H1 (cell line): ENCODE results near the gene ZNF771. TPM values are rescaled to one million over a fixed set of nuclear protein-coding genes. Genes with fewer than 3 reads are reported as not detected.

ENCODE experiments used
- CTCF ChIA-PET: fragments of 300-600 bp; sonication (Branson Sonifier 250); formaldehyde crosslinking; loops from one replicate; lab custom pipeline; 2021; ENCODE audit not compliant: partially characterized antibody; lab: Charles Lee
- POLR2A ChIA-PET: fragments of 300-600 bp; sonication (Branson Sonifier 250); formaldehyde crosslinking; loops from one replicate; lab custom pipeline; 2021; ENCODE audit warnings: inconsistent platforms; ENCODE audit not compliant: partially characterized antibody; lab: Charles Lee
- DNase-seq, 2 experiments: peaks; one replicate each; pipeline versions ENCODE4 v3.0.0 to v3.0.0-alpha.2; 2010 to 2022; ENCODE audit warnings: low spot score in 2 of 2, low read depth in 1 of 2, mixed read lengths in 1 of 2
- FAIRE-seq: peaks from 2 replicates; lab custom pipeline; 2011; peaks lifted over from hg19 to GRCh38; lab: Jason Lieb, UNC
- H2AFZ ChIP-seq: 2 replicates; pipeline ENCODE4 v1.8.1; 2012; ENCODE audit warnings: low read length, inconsistent platforms
- H2AK5ac ChIP-seq: 2 replicates; pipeline ENCODE4 v1.6.1; 2013; ENCODE audit warnings: low read depth, low read length
- H2BK120ac ChIP-seq: replicated peaks from 2 replicates; pipeline ENCODE3; 2013; ENCODE audit warnings: low read depth, low read length, inconsistent platforms
- H2BK12ac ChIP-seq: 2 replicates; pipeline ENCODE4 v1.6.1; 2013; ENCODE audit warnings: low read depth, low read length
- H2BK15ac ChIP-seq: 2 replicates; pipeline ENCODE4 v1.6.1; 2013; ENCODE audit warnings: low read length
- H2BK20ac ChIP-seq: 2 replicates; pipeline ENCODE4 v1.6.1; 2013; ENCODE audit warnings: low read length
- H2BK5ac ChIP-seq: 2 replicates; pipeline ENCODE4 v1.6.1; 2013; ENCODE audit warnings: low read depth, low read length
- H3K14ac ChIP-seq: 2 replicates; pipeline ENCODE4 v1.6.1; 2013; ENCODE audit warnings: inconsistent platforms; ENCODE audit not compliant: insufficient read length
- H3K18ac ChIP-seq: 2 replicates; pipeline ENCODE4 v1.6.1; 2013; ENCODE audit warnings: low read length; ENCODE audit errors: extremely low read depth
- H3K23ac ChIP-seq: 2 replicates; pipeline ENCODE4 v1.6.1; 2013; ENCODE audit warnings: inconsistent platforms; ENCODE audit not compliant: insufficient read length
- H3K23me2 ChIP-seq: 2 replicates; pipeline ENCODE4 v1.6.1; 2013; ENCODE audit warnings: low read depth, low read length
- H3K27ac ChIP-seq: 2 replicates; pipeline ENCODE4 v1.6.1; 2011; ENCODE audit warnings: low read depth, low read length, inconsistent platforms
- H3K27me3 ChIP-seq, 4 experiments: replicated peaks in 1 of 4; 1 replicate in 1 of 4; 2 replicates in 3 of 4; pipeline versions ENCODE4 v1.6.1 to v1.8.1; 2011 to 2013; ENCODE audit warnings: low read length in 3 of 4, mild to moderate bottlenecking in 3 of 4, inconsistent platforms in 2 of 4, mixed read lengths in 2 of 4, moderate library complexity in 1 of 4; ENCODE audit not compliant: control insufficient read depth in 3 of 4, insufficient read depth in 3 of 4; ENCODE audit errors: extremely low read depth in 1 of 4
- H3K36me3 ChIP-seq, 4 experiments: 2 replicates each; pipeline versions ENCODE4 v1.6.1 to v1.8.1; 2011 to 2013; ENCODE audit warnings: mild to moderate bottlenecking in 4 of 4, low read length in 3 of 4, moderate library complexity in 2 of 4, control low read depth in 1 of 4, inconsistent platforms in 1 of 4; ENCODE audit not compliant: insufficient read depth in 4 of 4, control insufficient read depth in 2 of 4
- H3K4ac ChIP-seq: replicated peaks from 2 replicates; pipeline ENCODE3; 2013; ENCODE audit warnings: low read length, low read depth, mixed read lengths, inconsistent platforms; ENCODE audit not compliant: insufficient read length
- H3K4me1 ChIP-seq, 4 experiments: replicated peaks in 1 of 4; 1 replicate in 1 of 4; 2 replicates in 3 of 4; pipeline versions ENCODE4 v1.6.1 to v1.8.1; 2011 to 2013; ENCODE audit warnings: low read length in 3 of 4, inconsistent platforms in 2 of 4, mixed read lengths in 1 of 4; ENCODE audit not compliant: insufficient read depth in 4 of 4, control insufficient read depth in 3 of 4
- H3K4me2 ChIP-seq, 2 experiments: 2 replicates each; pipeline versions ENCODE4 v1.6.1 to v1.8.1; 2011 to 2013; ENCODE audit warnings: low read depth in 2 of 2, low read length in 2 of 2, control low read depth in 1 of 2, inconsistent platforms in 1 of 2, mild to moderate bottlenecking in 1 of 2; ENCODE audit not compliant: insufficient read depth in 1 of 2
- H3K4me3 ChIP-seq, 4 experiments: fragments of 200-600, 300-600 bp in 1 of 4; sonication (generic), shearing (Covaris generic), sonication (Bioruptor Twin) in 1 of 4; 2 replicates each; pipeline versions ENCODE4 v1.5.1 to v1.8.1; 2011 to 2016; ENCODE audit warnings: low read length in 4 of 4, low read depth in 3 of 4, control low read depth in 2 of 4, inconsistent platforms in 2 of 4, mild to moderate bottlenecking in 2 of 4, mixed read lengths in 1 of 4, moderate library complexity in 1 of 4; ENCODE audit not compliant: insufficient read depth in 2 of 4; ENCODE audit errors: extremely low read depth in 1 of 4
- H3K56ac ChIP-seq: replicated peaks from 2 replicates; pipeline ENCODE3; 2013; ENCODE audit warnings: low read depth, mild to moderate bottlenecking, mixed read lengths, low read length, inconsistent platforms; ENCODE audit not compliant: insufficient read length
- H3K79me1 ChIP-seq: 2 replicates; pipeline ENCODE4 v1.6.1; 2013; ENCODE audit warnings: low read depth, low read length, control low read depth
- H3K79me2 ChIP-seq, 2 experiments: 2 replicates each; pipeline versions ENCODE4 v1.6.1 to v1.8.1; 2012 to 2013; ENCODE audit warnings: low read length in 2 of 2, mild to moderate bottlenecking in 2 of 2, inconsistent platforms in 1 of 2; ENCODE audit not compliant: insufficient read depth in 2 of 2, control insufficient read depth in 1 of 2
- H3K9ac ChIP-seq, 4 experiments: replicated peaks in 1 of 4; 1 replicate in 1 of 4; 2 replicates in 3 of 4; pipeline versions ENCODE4 v1.6.1 to v1.8.1; 2011 to 2013; ENCODE audit warnings: low read depth in 3 of 4, low read length in 3 of 4, control low read depth in 2 of 4, mild to moderate bottlenecking in 2 of 4, moderate library complexity in 2 of 4, inconsistent platforms in 1 of 4; ENCODE audit errors: extremely low read depth in 1 of 4
- H3K9me3 ChIP-seq, 2 experiments: 2 replicates each; pipeline versions ENCODE4 v1.6.1 to v1.8.1; 2012 to 2013; ENCODE audit warnings: mild to moderate bottlenecking in 2 of 2, moderate library complexity in 2 of 2, control low read depth in 1 of 2, inconsistent platforms in 1 of 2, low read depth in 1 of 2, low read length in 1 of 2, mixed read lengths in 1 of 2; ENCODE audit not compliant: insufficient read depth in 2 of 2
- H4K20me1 ChIP-seq, 2 experiments: replicated peaks in 1 of 2; 2 replicates each; pipeline versions ENCODE3 to v1.8.1; 2011 to 2013; ENCODE audit warnings: inconsistent platforms in 2 of 2, low read length in 2 of 2, mild to moderate bottlenecking in 1 of 2; ENCODE audit not compliant: insufficient read depth in 2 of 2, control insufficient read depth in 1 of 2
- H4K5ac ChIP-seq: 2 replicates; pipeline ENCODE4 v1.6.1; 2013; ENCODE audit warnings: low read length, low read depth, mixed read lengths, inconsistent platforms; ENCODE audit not compliant: insufficient read length
- H4K8ac ChIP-seq: 2 replicates; pipeline ENCODE4 v1.8.0; 2013; ENCODE audit warnings: mild to moderate bottlenecking, moderate library complexity, low read length, inconsistent platforms; ENCODE audit not compliant: insufficient read depth; ENCODE audit errors: extremely low read depth
- H4K91ac ChIP-seq: replicated peaks from 2 replicates; pipeline ENCODE3; 2013; ENCODE audit warnings: low read length, mixed read lengths, inconsistent platforms; ENCODE audit not compliant: insufficient read length
- BCL11A ChIP-seq, 2 experiments: IDR thresholded peaks; one replicate each; pipeline ENCODE4 v1.6.1; 2011; ENCODE audit warnings: low read depth in 2 of 2, low read length in 2 of 2, mild to moderate bottlenecking in 2 of 2
- BRCA1 ChIP-seq: IDR thresholded peaks from 2 replicates; pipeline ENCODE4 v1.6.1; 2012; ENCODE audit warnings: low read depth, low read length, improper control_type of control experiment
- EGR1 ChIP-seq: IDR thresholded peaks from 2 replicates; pipeline ENCODE4 v1.6.1; 2011; ENCODE audit warnings: low read depth, low read length, borderline replicate concordance
- EP300 ChIP-seq, 2 experiments: IDR thresholded peaks; 1 replicate in 1 of 2; 2 replicates in 1 of 2; pipeline ENCODE4 v1.6.1; 2011 to 2012; ENCODE audit warnings: low read depth in 2 of 2, low read length in 2 of 2, mild to moderate bottlenecking in 2 of 2, borderline replicate concordance in 1 of 2, inconsistent platforms in 1 of 2, moderate library complexity in 1 of 2
- GTF2F1 ChIP-seq: IDR thresholded peaks from 2 replicates; pipeline ENCODE4 v1.6.1; 2012; ENCODE audit warnings: low read depth, low read length, improper control_type of control experiment, borderline replicate concordance
- KDM1A ChIP-seq: fragments of 200-600, 300-600 bp; sonication (generic); IDR thresholded peaks from 2 replicates; pipeline ENCODE4 v1.7.1; 2016; ENCODE audit warnings: mild to moderate bottlenecking, low read length, borderline replicate concordance
- MAFK ChIP-seq: IDR thresholded peaks from 2 replicates; pipeline ENCODE4 v1.6.1; 2012; ENCODE audit warnings: low read depth, mild to moderate bottlenecking, improper control_type of control experiment, low read length
- RFX5 ChIP-seq: IDR thresholded peaks from 2 replicates; pipeline ENCODE4 v1.6.1; 2011; ENCODE audit warnings: low read depth, low read length, improper control_type of control experiment, borderline replicate concordance
- SIRT6 ChIP-seq: IDR thresholded peaks from one replicate; pipeline ENCODE4 v1.7.1; 2012; ENCODE audit warnings: low read length, inconsistent platforms
- WGBS, 2 experiments: shearing (Covaris generic) in 1 of 2; methylation state at CpG; one replicate each; pipeline versions ENCODE4 v1.1.6 to v1.1.7; 2013 to 2015; ENCODE audit warnings: low lambda C conversion rate in 2 of 2, mixed read lengths in 2 of 2, inconsistent platforms in 1 of 2, low coverage in 1 of 2, missing lambda C conversion rate in 1 of 2; ENCODE audit not compliant: insufficient replicate concordance in 2 of 2, insufficient coverage in 1 of 2, insufficient read length in 1 of 2; ENCODE audit errors: extremely low coverage in 1 of 2, missing lambda C conversion rate in 1 of 2; 5-methylcytosine and 5-hydroxymethylcytosine counted together
- polyA plus RNA-seq, 7 experiments: library from polyadenylated mRNA; depleted of rRNA in 3 of 7; stranded (reverse) in 5 of 7; unstranded in 2 of 7; fragments of >200 nt in 5 of 7; fragments of 200-250 nt in 2 of 7; gene quantifications; 1 replicate in 5 of 7; 2 replicates in 1 of 7; 4 replicates in 1 of 7; pipeline versions ENCODE4 v1.2.1 to v1.2.3, GENCODE V29; 2011 to 2013; ENCODE audit warnings: missing spikeins in 2 of 7, mixed read lengths in 2 of 7
- total RNA-seq: library from RNA; stranded (reverse); fragmentation: NEBNext Ultra II Directional; extraction: Animal tissue kit (Norgen Biotek cat#: 25700); gene quantifications from 2 replicates; pipeline ENCODE4 v1.2.1, GENCODE V29; 2021
- TF ChIP-seq, protein P1 (sequence below): IDR thresholded peaks from 2 replicates; pipeline ENCODE4 v1.6.1; 2012; ENCODE audit warnings: inconsistent platforms
- TF ChIP-seq, protein P2 (sequence below): IDR thresholded peaks from 2 replicates; pipeline ENCODE4 v1.6.1; 2012; ENCODE audit warnings: low read length, inconsistent platforms

The ZNF771 gene
- total and polyA plus RNA-seq, 2 of the 8 experiments (the other 6 are each of a cell fraction or from before 2014, with no cell fraction given), result 10.6 to 15.7 TPM

DNA sequence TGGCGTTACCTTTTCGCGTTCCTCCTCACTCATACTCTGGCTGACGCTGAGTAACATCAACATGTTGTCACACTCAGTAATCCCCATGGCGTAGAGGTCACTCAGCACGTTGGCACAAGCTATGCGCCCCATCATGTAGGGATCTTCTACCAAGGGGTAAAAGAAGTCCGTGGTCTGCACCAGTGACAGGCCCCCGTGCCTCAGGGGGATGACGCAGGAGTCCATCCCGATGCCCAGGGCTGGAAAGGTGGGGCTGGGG lies 37.7 kb downstream of the ZNF771 start:
- Histone ChIP-seq H4K8ac (peak overlapping the region; percentile 17), H2AFZ (no peak overlapping the region), H3K9ac (peak overlapping the region in 1 of 4 experiments; percentile 59; a peak in 3 of 7 replicates), H3K4me1 (peaks cover 0 to 9% (median 6%) of the 10 kb centered on the region in 4 experiments; a peak in 5 of 7 replicates), H2BK20ac (no peak overlapping the region), H3K9me3 (no peaks in the 10 kb centered on the region), H3K14ac (no peak overlapping the region), H3K36me3 (peaks cover 0 to 13% (median 0%) of the 10 kb centered on the region in 4 experiments; a peak in 1 of 8 replicates), H4K91ac (peak overlapping the region; percentile 22), H3K23ac (no peak overlapping the region), H3K27ac (no peak overlapping the region), H3K56ac (no peak overlapping the region), H2BK15ac (no peak overlapping the region), H3K79me2 (peaks cover 0 to 12% of the 10 kb centered on the region in 2 experiments; a peak in 1 of 4 replicates), H2AK5ac (peak overlapping the region; percentile 84; the same call in 1 of the 2 replicates), H2BK120ac (no peak overlapping the region), H3K23me2 (peaks cover 6% of the 10 kb centered on the region), H3K27me3 (peaks cover 0 to 4% (median 1%) of the 10 kb centered on the region in 4 experiments; a peak in 1 of 7 replicates), H3K4me2 (peak overlapping the region; percentile 80 to 89), H2BK5ac (peak overlapping the region; percentile 50; the same call in 1 of the 2 replicates), H2BK12ac (peak overlapping the region; percentile 45), H3K4me3 (peak overlapping the region; percentile 71 to 86 (median 78)), H4K20me1 (peaks cover 0 to 3% of the 10 kb centered on the region in 2 experiments), H4K5ac (no peak overlapping the region), H3K18ac (peak overlapping the region; percentile 78; the same call in 1 of the 2 replicates), H3K79me1 (peaks cover 9% of the 10 kb centered on the region), H3K4ac (no peak overlapping the region)
- WGBS, 2 experiments, result 53% methylated on average over 11 of the region's 11 CpGs; no CpG with 5 or more reads in 1 of the 2 experiments
- no peak for FAIRE-seq
- no peak for DNase-seq
- CTCF ChIA-PET, result interaction anchor here (0.5 to 1.1 kb wide), 5 partner anchors 11 to 198 kb away, joined by 3 to 4 read pairs (median 3); partner anchors contain the start of gene DCTPP1
- POLR2A ChIA-PET, result interaction anchor here (0.8 to 1.7 kb wide), 8 partner anchors 9 to 164 kb away, joined by 3 to 10 read pairs (median 3); partner anchors contain the start of genes DCTPP1 and ZNF747
- TF ChIP-seq, protein P1, sequence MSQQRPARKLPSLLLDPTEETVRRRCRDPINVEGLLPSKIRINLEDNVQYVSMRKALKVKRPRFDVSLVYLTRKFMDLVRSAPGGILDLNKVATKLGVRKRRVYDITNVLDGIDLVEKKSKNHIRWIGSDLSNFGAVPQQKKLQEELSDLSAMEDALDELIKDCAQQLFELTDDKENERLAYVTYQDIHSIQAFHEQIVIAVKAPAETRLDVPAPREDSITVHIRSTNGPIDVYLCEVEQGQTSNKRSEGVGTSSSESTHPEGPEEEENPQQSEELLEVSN, result no peak
- TF ChIP-seq EP300 (IDR thresholded peaks at IDR 0.05; ENCODE audit: borderline replicate concordance in 1 of 2, low read depth in 2 of 2, low read length in 2 of 2) (no peak), RFX5 (no peak), BCL11A (IDR thresholded peaks at IDR 0.05; ENCODE audit: low read depth in 2 of 2, low read length in 2 of 2) (no peak), KDM1A (no peak), SIRT6 (no peak), MAFK (no peak), BRCA1 (no peak), GTF2F1 (no peak), EGR1 (no peak)
- TF ChIP-seq, protein P2, sequence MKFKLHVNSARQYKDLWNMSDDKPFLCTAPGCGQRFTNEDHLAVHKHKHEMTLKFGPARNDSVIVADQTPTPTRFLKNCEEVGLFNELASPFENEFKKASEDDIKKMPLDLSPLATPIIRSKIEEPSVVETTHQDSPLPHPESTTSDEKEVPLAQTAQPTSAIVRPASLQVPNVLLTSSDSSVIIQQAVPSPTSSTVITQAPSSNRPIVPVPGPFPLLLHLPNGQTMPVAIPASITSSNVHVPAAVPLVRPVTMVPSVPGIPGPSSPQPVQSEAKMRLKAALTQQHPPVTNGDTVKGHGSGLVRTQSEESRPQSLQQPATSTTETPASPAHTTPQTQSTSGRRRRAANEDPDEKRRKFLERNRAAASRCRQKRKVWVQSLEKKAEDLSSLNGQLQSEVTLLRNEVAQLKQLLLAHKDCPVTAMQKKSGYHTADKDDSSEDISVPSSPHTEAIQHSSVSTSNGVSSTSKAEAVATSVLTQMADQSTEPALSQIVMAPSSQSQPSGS, result no peak
